Stimulated activated CD8-positive, alpha-beta memory T cell treated with anti-CD3 and anti-CD28 coated beads, Interleukin-15, amount 100 ng/mL, for 48 hours (primary cell): ENCODE measurements around the gene FICD.
"Not testable (repeated sequence)": the region's sequence is repeated elsewhere in the genome, so short reads cannot be mapped to it uniquely, and the experiment has no call there.

ENCODE experiments used
- DNase-seq, 2 donors: peaks; one replicate each; pipeline ENCODE4 v3.0.0-alpha.2; 2020; ENCODE audit warnings: low read depth in 2 of 2

The FICD gene

GRCh38 chr12:108514973-108515814 lies at the start of gene FICD:
Gene FICD (plus strand): TSS chr12:108515277. CDS start chr12:108516973, 1,696 bp downstream.
- DNase-seq: peak; percentile 99 to 100

DNA sequence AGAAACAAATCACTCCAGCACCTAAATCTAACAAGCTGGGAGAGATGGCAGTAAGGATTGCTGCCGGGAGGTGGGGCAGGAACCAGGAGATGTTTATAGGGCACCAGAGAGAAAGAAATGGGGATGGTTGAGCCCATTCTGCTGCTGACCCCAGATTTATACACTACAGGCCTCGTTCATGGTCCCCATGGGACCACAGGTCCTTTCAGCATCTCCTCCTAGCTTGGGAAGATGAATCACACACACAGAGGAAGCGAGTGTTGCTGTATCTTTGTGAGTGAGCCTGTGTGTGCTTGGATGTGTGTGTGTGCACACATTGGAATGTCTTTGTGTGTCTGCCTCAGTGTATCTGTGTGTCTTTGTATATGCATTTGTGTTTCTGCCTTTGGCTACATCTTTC lies 49.7 kb upstream of the FICD start:
- no peak for DNase-seq

DNA sequence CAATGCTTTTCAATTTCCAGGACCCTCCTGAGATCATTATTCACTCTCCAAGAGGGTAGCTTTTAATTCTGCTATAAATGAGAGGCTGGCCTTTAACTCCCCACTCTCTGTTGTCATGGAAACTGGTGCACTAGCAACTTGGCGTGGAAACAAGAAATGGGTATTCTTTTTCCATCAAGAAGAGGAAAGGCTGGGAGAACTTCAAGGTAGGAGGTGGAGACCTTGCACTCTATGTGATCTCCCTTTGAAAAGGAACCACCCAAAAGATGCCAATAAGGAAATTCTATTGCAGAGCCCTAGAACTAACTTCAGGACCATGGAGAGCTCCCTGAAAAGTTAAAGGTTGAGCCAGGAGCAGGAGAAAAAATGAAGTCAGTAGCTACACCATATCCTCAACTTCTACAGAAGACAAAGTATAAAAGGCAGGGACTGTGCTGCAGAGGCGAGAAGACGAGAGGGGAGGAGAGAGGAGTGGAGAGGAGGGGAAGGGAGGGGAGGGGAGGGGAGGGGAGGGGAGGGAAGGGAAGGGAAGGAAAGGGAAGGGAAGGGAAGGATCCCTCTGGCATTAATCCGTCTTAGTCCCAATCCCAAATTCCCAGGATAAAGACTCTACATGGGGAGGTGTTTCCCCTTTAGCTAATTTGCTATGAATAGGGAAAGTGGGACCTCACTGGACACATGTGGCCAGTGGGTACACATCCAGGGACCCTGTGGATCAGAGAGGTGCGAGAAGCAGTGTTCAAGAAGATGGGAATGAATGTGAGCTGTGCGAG lies 46.7 kb upstream of the FICD start:
- DNase-seq: no peak

- DNase-seq: no peak
These were observed 41.5 kb upstream of the FICD start for GRCh38 chr12:108473400-108474055.

DNA sequence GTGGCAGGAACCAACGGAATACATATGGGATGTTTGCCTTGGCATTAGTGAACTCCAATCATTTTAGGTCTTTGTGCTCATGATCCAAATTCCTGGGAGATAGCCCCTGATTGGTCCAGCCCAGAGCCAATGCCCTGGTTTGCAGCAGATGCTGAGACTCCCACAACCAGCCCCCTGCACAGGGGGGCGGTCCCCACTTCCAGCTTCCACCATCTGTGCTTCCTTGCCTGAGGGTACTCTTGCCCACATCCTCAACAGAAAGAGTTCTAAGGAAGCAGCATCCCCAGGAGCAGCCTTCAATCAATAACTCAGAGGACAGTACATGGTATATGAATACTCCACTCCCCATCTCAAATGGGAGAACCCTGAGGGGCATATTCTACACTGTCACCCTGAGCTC lies 39.7 kb upstream of the FICD start:
- no peak for DNase-seq

DNA sequence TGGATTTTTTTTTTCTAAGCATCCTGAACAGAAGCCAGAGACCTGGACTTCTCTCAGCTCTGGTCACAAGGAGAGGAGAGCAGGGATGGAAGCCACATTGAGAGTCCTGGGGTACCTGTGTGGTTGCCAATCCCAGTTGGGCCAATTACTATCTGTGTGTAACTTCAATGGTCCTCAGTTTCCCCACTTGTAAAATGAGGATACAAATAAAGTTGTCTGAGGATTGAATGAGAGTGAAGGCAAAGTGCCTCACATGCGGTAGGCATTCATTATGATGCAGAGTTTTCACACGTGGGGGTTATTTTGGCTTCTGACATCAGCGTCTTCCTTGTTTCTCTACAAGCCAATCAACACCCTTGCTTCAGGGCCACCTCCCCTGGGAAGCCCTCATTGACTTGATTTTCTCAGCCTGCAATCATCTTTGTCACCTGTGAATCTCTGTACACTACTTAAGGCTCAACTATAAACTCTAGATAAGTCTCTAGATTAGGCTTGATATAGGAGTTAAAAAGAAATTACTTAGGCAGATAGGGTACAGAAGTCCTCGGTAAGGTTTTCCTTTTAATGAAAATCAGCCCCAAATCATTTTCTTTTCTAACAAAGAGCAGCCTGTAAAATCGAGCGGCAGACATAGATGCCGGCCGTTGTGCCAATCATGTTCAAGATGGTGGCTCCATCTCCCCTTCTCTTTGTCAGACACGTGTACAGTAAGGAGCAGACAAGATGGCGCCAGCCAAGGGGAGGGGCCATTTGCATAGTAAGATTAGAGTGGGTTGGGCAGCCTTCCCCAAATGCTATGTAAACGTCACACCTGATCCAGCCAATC lies 37.8 kb upstream of the FICD start:
- DNase-seq: no peak

DNA sequence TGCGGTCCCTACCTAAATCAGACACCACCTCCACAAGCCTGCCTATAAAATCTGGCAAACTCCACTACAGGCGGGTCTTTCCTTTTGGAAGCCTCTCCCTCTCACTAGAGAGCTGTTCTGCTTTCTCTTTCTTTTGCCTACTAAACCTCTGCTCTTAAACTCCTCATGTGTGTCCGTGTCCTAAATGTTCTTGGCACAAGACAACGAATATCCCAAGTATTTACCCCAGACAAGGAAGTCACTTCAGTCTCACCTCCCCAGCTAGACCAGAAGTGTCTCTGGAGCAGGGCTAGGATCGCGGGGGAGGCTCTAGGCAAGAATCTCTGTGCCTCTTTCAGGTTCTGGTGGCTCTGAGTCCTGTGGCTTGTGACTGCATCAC lies 37.2 kb upstream of the FICD start:
- DNase-seq: no peak

DNA sequence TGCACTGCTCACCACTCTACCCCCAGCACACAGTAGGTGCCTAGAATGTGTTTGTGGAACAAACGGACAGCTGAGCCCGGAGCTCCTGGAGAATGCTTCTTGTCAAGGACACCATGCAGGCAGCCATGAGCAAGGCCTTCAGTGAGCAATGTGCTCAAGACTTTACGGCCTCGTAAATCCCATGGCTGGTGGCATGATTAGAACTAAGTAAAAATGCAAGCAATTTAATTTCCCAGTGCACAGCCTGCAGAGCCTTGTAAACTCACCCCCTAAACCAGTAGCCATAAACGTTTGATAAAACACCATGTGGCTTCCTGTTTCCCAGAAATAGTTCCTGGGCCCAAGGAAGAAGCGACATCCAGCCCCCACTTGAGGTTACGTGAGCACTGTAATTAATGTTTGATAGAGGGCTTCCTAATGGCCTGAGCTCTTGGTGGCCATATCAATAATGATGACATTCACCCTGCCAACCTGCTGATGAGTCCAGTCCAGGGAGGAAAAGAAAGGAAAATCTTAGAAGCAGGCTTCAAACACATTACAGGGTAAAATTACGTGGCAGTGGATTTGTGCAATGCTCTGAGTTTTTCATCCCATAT lies 36.4 kb upstream of the FICD start:
- no peak for DNase-seq

DNA sequence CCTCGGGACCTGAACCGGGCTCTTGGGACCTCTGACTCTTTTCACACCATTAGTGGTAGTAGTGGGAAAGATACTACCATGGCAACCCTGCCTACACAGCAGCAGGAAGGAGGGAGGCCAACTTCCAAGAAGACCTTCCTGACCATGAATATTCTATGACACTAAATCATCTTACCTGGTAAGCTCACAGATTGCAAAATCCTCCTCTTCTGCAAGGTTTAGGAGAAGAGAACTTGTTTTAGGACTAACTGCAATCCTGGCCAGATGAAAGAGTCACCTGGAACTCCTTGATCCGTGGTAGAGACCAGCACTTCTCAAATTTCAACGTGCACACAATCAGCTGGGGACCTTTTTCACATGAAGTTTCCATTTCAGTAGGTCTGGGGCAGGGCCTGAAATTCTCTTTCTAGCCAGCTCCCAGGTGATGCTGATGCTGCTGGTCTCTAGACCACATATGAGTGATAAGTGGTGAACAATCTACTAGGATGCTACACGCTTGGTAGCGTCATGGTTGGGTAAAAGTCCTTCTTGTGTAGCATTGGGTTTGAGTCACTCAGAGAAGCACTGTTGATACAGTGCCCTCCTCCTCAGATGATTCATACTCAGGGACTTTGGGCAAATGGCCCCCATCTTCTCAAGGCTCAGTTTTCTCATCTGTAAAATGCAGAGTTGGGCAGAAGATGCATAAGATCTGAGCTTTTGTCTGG lies 35.6 kb upstream of the FICD start:
- DNase-seq: no peak

DNA sequence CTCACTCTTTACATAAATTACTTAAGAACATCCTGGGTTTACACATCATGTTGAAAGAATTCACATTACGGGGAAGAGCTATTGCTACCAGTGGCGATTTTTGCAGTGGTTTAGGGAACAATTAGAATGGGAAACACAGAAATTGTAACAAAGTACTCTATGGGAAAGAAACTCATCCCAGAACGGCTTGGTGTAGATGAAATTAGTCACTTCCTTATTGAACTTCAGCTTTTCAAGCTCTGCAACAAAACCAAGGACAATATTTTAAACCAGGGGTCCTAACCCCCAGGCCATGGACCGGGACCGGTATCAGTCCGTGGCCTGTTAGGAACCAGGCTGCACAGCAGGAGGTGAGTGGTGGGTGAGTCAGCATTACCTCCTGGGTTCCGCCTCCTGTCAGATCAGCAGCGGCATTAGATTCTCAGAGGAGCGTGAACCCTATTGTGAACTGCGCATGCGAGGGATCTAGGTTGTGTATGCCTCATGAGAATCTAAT lies 32.3 kb upstream of the FICD start:
- no peak for DNase-seq

DNA sequence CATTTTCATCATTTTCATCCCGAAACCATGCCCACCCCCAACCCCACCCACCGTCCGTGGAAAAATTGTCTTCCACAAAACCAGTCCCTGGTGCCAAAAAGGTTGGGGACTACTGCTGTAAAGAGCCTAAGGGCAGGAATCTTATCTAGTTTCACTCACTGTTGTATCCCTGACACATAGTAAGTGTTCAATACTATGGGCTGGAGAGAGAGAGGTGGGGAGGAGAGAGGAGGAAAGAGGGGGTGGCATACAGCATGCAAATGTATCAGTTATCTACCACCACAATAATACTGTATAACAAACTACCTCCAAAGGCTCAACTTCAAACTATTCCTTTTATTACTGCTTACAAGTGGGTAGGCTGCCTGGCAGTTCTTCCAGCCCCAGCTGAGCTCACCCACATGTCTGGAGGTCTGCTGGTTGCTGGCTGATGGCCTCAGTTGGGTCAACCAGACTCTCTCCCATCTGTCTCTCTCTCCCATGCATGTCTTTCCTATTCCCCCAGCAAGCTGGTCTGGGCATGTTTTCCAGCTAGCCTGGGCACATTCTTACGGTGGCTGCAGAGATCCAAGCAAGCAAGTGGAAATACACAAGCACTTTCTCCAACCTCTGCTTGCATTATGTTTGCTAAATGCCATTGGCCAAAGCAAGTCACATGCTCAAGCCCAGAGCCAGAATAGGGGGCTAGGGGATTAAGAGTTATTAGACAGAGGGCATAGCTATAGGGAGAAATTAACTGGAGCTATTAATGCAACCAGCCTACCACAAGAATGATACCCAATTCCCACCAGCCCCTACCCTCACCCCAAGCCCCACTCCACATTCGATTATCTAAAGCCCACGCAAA lies 31.6 kb upstream of the FICD start:
- no peak for DNase-seq

GRCh38 chr12:108484431-108484830 lies 30.6 kb upstream of the FICD start:
- no peak for DNase-seq

GRCh38 chr12:108484845-108485244 lies 30.2 kb upstream of the FICD start:
- DNase-seq: no peak

DNA sequence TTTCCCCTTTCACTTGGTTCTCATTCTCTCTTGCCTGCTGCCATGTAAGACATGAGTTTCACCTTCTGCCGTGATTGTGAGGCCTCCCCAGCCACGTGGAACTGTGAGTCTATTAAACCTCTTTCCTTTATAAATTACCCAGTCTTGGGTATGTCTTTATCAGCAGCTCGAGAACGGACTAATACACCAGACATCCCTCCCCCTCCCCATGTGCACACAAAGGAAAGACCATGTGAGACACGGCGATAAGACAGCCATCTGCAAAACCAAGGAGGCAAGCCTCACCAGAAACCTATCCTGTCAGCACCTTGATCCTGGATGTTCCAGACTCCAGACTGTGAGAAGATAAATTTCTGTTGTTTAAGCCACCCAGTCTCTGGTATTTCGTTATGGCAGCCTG lies 29.7 kb upstream of the FICD start:
- DNase-seq: not testable (repeated sequence)

DNA sequence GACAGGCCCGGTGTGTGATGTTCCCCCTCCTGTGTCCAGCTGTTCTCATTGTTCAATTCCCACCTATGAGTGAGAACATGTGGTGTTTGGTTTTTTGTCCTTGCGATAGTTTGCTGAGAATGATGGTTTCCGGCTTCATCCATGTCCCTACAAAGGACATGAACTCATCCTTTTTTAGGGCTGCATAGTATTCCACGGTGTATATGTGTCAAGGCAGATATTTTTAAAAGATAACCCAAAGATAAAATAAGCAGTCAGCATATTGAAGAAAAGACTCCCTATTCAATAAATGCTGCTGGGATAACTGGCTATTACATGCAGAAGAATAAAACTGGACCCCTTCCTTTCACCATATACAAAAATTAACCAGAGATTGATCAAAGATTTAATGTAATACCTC lies 28.0 kb upstream of the FICD start:
- not testable (repeated sequence) for DNase-seq

- no peak for DNase-seq
These were observed 23.8 kb upstream of the FICD start for GRCh38 chr12:108491256-108491655.

GRCh38 chr12:108495054-108495453 lies 20.0 kb upstream of the FICD start:
- DNase-seq: no peak

DNA sequence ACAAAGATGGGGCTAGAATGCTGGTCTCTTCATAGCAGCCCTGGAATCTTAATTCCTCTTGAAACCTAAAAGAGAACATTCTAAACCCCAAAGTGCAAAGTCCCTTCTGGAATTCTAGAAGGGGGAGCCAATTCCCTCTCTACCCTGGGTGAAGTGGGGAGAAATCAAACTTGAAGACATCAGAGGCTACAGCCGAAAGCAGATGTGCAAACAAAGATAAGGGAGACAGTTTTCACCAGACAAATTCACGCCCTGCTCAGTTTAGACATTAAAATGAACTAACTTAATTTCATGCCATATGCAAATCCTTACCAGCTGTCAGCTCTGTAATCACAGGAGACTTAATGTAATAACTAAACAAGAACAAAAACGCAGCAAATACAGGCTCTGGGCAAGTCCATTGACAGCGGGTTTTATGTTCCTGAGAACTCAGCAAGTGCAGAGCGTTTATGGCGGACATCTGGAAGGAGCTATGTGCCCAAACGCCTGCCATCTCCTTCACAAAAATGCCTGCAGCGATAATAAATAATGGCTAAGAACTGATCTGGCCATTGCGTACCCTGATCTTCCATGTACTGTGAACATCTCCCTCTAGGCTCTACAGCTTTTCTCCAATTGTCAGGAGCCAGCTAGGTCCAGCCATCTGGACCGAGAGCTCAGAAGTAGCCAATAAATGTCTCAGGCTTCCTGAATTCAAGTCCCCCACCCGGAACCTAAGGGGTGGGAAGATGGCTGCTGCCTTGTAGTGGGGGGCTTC lies 19.1 kb upstream of the FICD start:
- DNase-seq: no peak

DNA sequence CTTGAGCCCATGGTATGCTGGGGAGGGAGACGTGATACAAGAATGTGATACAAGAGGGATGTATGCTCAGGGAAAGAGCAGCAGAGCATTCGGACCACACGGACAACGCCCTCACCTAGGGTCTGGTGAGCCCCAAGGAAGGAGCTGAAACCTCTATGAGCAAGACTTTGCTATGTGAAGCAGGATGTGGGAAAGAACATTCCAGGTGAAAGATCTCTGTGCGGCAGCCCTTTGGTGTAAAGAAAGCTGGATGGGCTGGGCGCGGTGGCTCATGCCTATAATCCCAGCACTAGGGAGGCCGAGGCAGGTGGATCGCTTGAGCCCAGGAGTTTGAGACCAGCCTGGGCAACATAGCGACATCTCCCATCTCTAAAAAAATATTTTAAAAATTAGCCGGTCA lies 16.9 kb upstream of the FICD start:
- DNase-seq: no peak
